ENCODE data around the gene DNMT3B.
"Not testable (repeated sequence)": the region's sequence is repeated elsewhere in the genome, so short reads cannot be mapped to it uniquely, and the experiment has no call there.

Gene DNMT3B

GRCh38 chr20:32786059-32786760 is 24.0 kb downstream of the DNMT3B start:
- no peak for DNase-seq (ENCODE audit: extremely low spot score, insufficient read length, low read depth)
- no peak for FAIRE-seq

GRCh38 chr20:32787168-32787567 is 25.0 kb downstream of the DNMT3B start:
- DNase-seq (ENCODE audit: extremely low spot score, insufficient read length, low read depth): no peak
- no peak for FAIRE-seq

- FAIRE-seq (peak; percentile 77), DNase-seq (ENCODE audit: extremely low spot score, insufficient read length, low read depth) (peak; percentile 74)
Measured at GRCh38 chr20:32789896-32790750, 27.9 kb downstream of the DNMT3B start.

GRCh38 chr20:32790751-32791057 is 28.5 kb downstream of the DNMT3B start:
- DNase-seq (ENCODE audit: extremely low spot score, insufficient read length, low read depth): no peak
- FAIRE-seq: no peak

- DNase-seq (ENCODE audit: extremely low spot score, insufficient read length, low read depth) (peak; percentile 54), FAIRE-seq (peak; percentile 75)
Measured at GRCh38 chr20:32792316-32792715, 30.1 kb downstream of the DNMT3B start.

GRCh38 chr20:32792731-32793458 is 30.7 kb downstream of the DNMT3B start:
- peak; percentile 41 for FAIRE-seq
- DNase-seq (ENCODE audit: extremely low spot score, insufficient read length, low read depth): no peak

GRCh38 chr20:32796383-32796948 is 34.3 kb downstream of the DNMT3B start:
- no peak for DNase-seq (ENCODE audit: extremely low spot score, insufficient read length, low read depth)

GRCh38 chr20:32796981-32797451 is 34.8 kb downstream of the DNMT3B start:
- no peak for DNase-seq (ENCODE audit: extremely low spot score, insufficient read length, low read depth)
- FAIRE-seq: no peak

More at GRCh38 chr20:32796383-32796948, 34.3 kb downstream of the DNMT3B start:
- no peak for FAIRE-seq

GRCh38 chr20:32797571-32797970 is 35.4 kb downstream of the DNMT3B start:
- FAIRE-seq; DNase-seq (ENCODE audit: extremely low spot score, insufficient read length, low read depth): not testable (repeated sequence)

GRCh38 chr20:32798046-32798981 is 36.1 kb downstream of the DNMT3B start:
- DNase-seq (ENCODE audit: extremely low spot score, insufficient read length, low read depth) (no peak), FAIRE-seq (no peak)

GRCh38 chr20:32803092-32803491 is 40.9 kb downstream of the DNMT3B start:
- FAIRE-seq (no peak), DNase-seq (ENCODE audit: extremely low spot score, insufficient read length, low read depth) (no peak)

- FAIRE-seq (no peak), DNase-seq (ENCODE audit: extremely low spot score, insufficient read length, low read depth) (no peak)
Measured at GRCh38 chr20:32804022-32804715, 42.0 kb downstream of the DNMT3B start.

GRCh38 chr20:32804817-32805216 is 42.6 kb downstream of the DNMT3B start:
- DNase-seq (ENCODE audit: extremely low spot score, insufficient read length, low read depth) (no peak), FAIRE-seq (no peak)

- no peak for FAIRE-seq
- DNase-seq (ENCODE audit: extremely low spot score, insufficient read length, low read depth): no peak
Measured at GRCh38 chr20:32805721-32806120, 43.5 kb downstream of the DNMT3B start.

- DNase-seq (ENCODE audit: extremely low spot score, insufficient read length, low read depth) (no peak), FAIRE-seq (no peak)
Measured at GRCh38 chr20:32806356-32806755, 44.2 kb downstream of the DNMT3B start.

- DNase-seq (ENCODE audit: extremely low spot score, insufficient read length, low read depth): no peak
Measured at GRCh38 chr20:32807706-32808105, 45.5 kb downstream of the DNMT3B start.

GRCh38 chr20:32808438-32808837 is 46.3 kb downstream of the DNMT3B start:
- FAIRE-seq: no peak
- no peak for DNase-seq (ENCODE audit: extremely low spot score, insufficient read length, low read depth)

More at GRCh38 chr20:32807706-32808105, 45.5 kb downstream of the DNMT3B start:
- no peak for FAIRE-seq

- DNase-seq (ENCODE audit: extremely low spot score, insufficient read length, low read depth): no peak
- FAIRE-seq: no peak
Measured at GRCh38 chr20:32809907-32810306, 47.7 kb downstream of the DNMT3B start.

- FAIRE-seq: no peak
- no peak for DNase-seq (ENCODE audit: extremely low spot score, insufficient read length, low read depth)
Measured at GRCh38 chr20:32810941-32811340, 48.8 kb downstream of the DNMT3B start.
